HG02981 (cell line): ENCODE measurements around the gene SLC28A3.
"Not testable (repeated sequence)": the region's sequence is repeated elsewhere in the genome, so short reads cannot be mapped to it uniquely, and the experiment has no call there.

ENCODE experiments used
- ATAC-seq: cut with Tn5 transposase; IDR thresholded peaks from one replicate; pipeline ENCODE4 v1.9.1; 2021; ENCODE audit warnings: mild to moderate bottlenecking, moderate library complexity; ENCODE audit not compliant: unreplicated experiment

The SLC28A3 gene, protein sequence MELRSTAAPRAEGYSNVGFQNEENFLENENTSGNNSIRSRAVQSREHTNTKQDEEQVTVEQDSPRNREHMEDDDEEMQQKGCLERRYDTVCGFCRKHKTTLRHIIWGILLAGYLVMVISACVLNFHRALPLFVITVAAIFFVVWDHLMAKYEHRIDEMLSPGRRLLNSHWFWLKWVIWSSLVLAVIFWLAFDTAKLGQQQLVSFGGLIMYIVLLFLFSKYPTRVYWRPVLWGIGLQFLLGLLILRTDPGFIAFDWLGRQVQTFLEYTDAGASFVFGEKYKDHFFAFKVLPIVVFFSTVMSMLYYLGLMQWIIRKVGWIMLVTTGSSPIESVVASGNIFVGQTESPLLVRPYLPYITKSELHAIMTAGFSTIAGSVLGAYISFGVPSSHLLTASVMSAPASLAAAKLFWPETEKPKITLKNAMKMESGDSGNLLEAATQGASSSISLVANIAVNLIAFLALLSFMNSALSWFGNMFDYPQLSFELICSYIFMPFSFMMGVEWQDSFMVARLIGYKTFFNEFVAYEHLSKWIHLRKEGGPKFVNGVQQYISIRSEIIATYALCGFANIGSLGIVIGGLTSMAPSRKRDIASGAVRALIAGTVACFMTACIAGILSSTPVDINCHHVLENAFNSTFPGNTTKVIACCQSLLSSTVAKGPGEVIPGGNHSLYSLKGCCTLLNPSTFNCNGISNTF

DNA sequence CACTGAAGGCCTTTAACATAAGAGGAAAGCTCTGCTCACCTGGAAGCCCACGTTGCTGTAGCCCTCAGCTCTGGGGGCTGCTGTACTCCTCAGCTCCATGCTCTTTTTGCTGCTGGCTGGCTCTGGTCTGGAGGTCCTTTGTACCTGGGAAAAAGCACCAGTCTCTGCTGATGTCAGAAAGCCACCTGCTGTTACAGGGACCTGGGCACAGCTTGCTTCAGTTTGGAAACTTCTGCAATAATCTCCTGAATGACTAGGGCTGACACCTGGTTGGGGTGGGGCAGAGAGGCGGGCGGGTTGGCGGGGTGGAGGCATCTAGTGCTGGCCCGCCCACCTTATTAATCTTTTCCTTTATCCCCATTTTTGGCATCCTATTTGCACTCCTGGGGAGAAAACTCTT lies at the start of gene SLC28A3:
Gene SLC28A3 (minus strand): TSS at position 224 of the 400 bp plus-strand sequence. CDS start 125 bp downstream, at position 99.
- ATAC-seq, result no peak

DNA sequence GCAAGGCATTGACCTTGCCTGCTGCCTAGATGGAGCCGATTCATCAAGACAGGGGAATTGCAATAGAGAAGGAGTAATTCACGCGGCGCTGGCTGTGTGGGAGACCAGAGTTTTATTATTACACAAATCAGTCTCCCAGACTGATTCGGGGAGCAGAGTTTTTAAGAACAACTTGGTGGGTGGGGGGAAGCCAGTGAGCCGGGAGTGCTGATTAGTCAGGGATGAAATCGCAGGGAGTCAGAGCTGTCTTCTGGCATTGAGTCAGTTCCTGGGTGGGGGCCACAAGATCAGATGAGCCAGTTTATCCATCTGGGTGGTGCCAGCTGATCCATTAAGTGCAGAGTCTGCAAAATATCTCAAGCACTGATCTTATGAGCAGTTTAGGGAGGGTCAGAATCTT lies 49.7 kb upstream of the SLC28A3 start:
- ATAC-seq, result not testable (repeated sequence)

DNA sequence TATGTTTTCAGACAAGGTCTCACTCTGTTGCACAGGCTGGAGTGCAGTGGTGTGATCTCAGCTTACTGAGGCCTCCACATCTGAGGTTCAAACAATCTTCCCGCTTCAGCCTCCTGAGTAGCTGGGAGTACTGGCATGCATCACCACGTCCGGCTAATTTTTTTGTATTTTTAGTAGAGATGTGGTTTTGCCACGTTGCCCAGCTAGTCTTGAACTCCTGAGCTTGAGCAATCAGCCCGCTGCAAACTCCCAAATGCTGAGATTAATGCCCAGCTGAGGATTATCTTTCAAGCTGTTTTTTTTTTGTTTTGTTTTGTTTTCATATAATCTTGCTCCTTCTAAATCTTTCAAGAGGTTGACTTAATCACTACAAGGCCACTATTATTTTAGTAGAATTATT lies 47.3 kb upstream of the SLC28A3 start:
- ATAC-seq, result no peak

DNA sequence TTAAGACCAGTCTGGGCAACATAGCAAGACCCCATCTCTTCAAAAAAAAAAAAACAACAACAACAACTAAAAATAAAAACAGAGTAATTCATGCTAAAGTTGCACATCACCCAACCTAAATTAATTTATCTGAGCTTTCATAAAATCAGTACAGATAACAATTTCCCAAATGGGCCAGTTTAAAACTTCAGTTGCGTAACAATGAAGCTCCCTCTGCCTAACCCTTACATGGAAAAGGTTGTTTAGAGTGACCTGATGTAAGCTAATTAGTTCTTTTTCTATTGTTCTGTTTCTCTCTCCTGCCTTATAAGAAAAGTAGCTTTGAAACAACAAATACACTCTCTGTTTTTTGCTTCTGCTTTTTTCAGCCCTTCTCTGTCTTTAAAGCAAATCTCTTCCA lies 46.2 kb upstream of the SLC28A3 start:
- ATAC-seq, result no peak

DNA sequence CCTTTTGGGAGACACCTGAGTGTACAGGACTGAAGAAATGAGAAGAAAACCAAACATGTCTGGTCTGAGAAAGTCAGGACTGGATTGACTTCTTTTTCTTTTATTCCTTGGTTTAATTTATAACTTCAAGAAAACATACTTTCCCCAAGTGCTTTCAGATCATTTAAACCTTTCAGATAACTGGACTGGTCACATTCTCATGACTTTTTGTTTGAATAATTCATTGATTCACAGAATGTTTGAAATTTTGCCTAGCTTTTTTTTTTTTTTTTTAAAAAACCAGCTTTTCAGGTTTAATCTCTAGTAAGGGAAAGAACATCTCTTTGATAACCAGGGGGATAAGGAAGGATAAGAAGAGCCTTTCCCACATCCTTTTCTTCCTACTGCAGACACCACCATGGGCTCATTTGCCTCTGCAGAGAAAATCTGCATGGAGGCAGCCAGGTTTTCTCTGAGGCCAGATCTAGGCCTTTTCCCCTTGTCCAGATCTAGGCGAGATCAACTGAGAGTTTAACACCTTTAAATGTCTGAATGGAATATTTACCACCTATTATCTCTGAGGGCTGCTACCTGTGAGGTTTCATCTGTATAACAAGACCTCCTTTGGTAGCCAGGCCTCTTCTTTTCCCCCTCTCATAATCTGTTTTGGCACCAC lies 45.0 kb upstream of the SLC28A3 start:
- ATAC-seq, result no peak

DNA sequence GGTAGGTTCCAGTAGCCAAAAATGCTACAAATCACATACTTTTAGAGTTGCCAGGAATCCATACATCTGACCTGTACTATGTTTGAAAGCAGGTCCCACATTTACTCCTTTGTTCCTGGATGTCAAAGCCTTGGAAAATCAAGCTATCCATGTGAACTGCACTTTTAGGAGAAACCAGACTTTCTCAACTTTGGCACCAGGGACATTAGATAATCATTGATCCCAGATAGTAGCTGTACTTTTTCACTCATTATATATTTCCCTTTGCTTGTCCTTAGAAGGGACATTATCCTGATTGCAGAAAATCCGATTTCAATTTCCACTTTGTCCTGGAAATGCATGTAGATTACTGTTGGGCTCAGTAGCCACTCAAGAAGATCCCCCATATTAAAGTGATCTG lies 44.1 kb upstream of the SLC28A3 start:
- ATAC-seq, result no peak

DNA sequence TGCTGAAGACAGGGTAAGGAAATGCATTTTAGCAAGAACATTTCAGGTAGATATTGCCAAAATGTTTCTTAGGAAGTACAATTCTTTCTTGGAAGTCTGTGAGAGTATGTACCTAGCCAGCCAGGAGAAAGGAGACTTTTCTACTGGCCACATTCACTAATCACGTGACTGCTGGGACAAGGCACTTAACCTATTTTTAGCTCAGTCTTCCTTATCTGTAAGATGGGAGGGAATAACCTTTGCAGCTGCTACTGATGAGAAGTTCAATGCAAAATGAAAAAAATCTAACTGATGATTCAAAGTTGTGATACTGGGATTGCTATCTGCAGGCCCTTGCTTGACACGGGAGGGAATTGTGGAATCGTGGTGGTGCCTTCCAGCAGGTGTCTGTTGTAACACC lies 42.6 kb upstream of the SLC28A3 start:
- ATAC-seq, result no peak

DNA sequence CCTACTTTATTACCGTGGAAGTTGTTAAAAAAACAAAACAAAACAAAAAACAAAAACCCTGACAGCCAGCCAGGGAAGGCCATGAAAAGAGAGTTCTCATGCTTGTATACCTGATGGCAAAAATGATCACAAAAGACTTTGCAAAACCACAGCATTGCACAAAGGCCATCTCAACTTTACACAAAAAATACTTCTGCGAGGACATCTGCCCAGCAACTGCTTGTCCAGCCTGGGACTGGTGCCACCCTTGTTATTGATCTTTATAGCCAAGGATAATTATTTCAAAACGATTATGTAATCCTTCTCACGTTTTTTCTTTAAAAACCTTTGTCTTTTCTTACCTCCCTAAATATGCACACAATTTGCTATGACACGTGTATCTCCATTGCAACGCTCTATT lies 42.2 kb upstream of the SLC28A3 start:
- no peak for ATAC-seq

DNA sequence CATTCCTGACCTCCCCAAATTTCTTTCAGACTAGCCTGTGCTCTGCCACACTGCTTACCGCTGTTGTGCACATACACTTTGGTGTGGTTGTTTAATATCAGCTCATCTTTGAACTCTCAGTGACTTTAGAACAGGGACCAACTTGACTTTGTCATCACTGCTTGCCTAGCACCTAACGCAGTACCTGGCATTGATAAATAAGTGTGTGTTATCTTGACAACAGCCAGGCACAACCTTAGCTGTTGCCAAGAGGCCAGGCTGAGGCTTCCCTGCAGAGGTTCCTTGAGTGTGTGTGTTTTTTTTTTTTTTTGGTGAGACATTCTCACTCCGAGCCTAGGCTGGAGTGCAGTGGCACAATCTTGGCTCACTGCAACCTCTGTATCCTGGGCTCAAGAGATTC lies 41.0 kb upstream of the SLC28A3 start:
- no peak for ATAC-seq

DNA sequence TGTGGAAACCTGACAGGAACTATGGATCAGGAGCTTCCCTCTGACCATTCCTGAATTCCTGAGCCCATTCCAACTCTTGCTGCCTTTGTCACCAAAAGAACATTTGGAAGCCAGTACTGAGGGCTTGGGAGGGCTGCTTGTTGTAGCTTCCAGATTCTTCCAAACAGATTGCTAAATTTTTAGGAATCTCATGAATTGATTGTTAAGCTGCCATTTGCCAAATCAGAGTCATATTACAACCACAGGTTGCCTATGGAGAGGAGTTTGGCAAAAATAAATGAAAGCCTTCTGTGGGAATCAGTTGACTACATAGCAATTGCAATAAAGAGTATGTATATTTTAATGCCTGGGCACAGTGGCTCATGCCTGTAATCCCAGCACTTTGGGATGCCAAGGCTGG lies 39.2 kb upstream of the SLC28A3 start:
- no peak for ATAC-seq

DNA sequence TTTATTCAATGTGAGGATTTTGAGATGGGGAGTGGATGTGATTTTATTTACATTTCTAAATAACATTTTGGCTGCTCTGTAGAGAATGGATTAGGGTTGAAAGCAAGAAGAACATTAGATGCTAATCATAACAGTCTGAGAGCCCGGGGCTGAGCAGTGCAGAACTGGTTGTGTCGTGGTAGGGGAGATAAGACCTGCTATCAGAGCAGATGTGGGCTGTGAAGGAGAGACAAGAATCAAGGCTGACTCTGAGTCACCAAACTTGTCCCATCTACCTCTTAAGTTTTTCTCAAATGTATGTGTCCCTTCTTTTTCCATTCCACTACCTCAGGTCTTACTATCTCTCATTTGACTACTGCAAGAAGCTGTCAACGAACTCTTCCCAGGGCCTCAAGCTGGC lies 35.4 kb upstream of the SLC28A3 start:
- ATAC-seq, result no peak

DNA sequence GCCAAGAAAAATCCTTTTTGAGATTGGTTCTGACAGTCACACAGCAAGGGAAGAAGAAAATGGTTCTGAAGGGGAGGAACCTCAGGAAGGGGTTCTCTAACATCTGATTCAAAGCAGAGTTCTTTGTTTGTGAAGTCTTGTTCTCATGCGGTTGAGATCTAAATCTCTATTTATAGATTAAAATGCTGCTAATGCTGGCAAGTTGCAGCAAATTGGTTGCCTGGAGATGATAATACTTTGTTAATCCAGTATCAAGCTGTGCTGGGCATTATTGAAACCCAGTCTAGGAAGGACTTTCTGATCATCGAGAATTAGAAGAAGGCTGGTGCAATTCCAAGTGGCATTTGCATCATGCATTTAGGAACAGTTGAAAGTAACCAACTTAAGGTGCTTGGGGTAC lies 34.0 kb upstream of the SLC28A3 start:
- ATAC-seq, result no peak

DNA sequence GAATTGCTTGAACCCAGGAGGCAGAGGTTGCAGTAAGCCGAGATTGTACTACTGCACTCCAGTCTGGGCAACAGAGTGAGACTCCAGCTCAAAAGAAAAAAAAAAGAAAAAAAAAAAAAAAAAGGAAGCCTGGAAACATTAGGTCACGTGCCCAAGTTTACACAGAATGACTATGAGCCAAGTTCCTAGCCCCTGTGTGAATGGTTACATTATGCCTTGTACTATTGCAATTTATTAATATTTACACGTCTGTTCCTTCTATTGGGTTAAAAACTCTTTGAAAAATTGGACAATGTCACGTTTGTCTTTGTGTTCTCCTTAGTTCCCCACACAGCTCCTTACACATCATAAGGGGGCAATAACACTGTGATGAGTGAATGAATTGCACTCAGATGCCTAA lies 33.5 kb upstream of the SLC28A3 start:
- no peak for ATAC-seq

DNA sequence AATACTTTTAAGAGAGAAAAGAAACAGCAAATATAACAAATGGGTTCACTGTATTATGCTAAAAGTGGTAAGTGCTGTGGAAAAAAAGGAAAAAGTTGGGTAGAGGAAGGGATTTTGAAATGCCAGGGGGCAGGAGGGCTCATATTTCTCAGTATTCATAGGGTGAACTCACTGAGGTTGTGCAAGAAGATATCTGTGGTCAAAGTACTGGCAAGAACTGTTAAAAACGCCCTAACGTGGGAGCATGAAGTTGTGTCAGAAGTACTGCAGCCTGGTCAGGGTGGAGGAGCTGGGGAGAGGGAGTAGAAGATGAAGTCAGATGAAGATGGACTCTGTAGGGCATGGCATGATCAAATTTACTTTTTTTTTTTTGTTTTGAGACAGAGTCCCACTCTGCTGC lies 31.2 kb upstream of the SLC28A3 start:
- no peak for ATAC-seq

DNA sequence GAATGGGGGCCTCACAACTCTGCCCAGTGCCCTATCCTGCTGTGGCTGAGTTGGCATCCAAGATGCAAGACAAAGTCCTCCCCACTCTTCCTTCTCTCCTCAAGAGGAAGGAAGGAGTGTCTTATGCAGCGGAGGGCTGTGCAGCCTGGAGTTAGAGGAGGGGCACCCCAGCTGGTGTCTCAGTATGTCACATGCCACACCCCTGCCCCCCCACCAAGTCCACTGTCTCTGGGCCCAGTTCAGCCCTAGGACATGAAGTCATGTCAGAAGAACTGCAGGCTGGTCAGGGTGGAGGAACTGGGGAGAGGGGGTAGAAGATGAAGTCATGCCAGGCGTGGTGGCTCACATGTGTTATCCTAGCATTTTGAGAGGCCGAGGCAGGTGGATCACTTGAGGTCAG lies 28.0 kb upstream of the SLC28A3 start:
- no peak for ATAC-seq

DNA sequence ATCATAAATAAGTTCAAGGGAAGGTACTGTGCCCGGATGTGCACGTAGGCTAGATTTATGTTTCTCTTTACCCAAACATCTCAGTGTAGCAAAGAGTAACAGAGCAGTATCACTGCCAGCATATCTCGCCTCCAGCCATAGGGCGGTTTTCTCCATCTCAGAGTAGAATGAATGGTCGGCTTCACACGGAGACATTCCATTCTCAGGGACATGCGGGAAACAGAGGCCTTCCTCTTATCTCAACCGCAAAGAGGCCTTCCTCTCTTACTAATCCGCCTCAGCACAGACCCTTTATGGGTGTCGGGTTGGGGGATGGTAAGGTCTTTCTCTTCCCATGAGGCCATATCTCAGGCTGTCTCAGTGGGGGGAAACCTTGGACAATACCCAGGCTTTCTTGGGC lies 27.2 kb upstream of the SLC28A3 start:
- ATAC-seq, result not testable (repeated sequence)

DNA sequence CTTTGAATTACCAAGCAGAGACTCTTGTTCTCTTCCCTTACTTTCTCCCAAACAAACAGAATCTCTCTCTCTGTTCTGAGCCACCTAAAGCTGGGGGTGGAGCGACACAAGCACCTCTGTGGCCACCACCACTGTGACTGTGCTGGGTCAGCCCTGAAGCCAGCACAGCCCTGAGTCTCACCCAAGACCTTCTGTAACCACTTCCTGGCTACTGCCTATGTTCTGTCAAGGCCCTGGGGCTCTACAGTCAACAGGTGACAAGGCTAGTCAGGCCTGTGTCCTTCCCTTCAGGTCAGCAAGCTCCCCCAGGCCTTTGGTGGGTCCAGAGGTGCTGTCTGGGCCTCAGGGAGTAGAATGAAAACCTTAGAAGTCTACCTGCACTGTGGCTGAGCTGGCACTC lies 26.1 kb upstream of the SLC28A3 start:
- ATAC-seq, result no peak

DNA sequence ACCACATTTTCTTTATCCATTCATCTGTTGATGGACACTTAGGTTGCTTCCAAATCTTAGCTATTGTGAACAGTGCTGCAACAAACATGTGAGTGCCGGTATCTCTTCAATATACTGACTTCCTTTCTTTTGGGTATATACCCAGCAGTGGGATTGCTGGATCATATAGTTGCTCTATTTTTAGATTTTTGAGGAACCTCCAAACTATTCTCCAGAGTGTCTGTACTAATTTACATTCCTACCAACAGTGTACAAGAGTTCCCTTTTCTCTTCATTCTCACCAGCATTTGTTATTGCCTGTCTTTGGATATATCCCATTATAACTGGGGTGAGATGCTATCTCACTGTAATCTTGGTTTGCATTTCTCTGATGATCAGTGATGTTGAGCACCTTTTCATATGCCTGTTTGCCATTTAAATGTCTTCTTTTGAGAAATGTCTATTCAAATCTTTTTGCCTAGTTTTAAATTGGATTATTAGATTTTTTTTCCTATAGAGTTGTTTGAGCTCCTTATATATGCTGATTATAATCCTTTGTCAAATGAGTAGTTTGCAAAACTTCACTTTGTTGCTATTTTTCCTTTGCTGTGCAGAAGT lies 24.4 kb upstream of the SLC28A3 start:
- not testable (repeated sequence) for ATAC-seq

DNA sequence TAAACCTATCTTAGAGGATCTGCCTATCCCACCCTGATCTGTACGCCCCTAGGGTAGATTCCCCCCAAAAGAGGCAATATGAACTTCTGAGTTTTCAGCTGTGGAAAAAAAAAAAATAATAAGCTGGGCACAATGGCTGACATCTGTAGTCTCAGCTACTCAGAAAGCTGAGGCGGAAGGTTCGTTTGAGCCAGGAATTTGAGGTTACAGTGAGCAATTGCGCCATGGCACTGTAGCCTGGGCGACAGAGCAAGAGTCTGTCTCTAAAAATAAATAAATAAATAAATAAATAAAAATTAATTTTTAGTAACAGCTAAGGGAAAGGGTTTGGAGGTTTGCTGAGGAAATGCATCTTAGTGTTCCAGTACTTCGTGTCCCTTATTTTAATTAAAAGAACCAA lies 21.1 kb upstream of the SLC28A3 start:
- no peak for ATAC-seq

DNA sequence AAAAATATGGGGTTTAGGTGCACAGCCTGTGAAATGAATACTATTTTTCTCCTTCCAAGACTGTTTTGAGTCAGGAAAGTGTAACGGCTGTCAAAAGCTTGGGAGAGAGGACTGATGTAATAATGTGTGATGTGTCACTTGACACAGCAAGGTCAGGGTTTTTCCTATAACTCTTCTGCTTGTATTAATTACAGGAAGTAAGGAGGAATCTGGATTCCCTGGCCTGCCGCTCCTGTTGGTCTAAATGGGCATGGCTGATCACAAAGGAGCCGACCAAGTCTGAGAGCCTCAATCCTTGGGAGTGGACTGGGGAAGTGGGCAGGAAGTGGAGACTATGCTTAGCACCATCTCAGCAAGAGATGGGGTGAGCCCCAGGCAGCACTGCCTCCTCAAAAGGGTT lies 16.7 kb upstream of the SLC28A3 start:
- no peak for ATAC-seq

DNA sequence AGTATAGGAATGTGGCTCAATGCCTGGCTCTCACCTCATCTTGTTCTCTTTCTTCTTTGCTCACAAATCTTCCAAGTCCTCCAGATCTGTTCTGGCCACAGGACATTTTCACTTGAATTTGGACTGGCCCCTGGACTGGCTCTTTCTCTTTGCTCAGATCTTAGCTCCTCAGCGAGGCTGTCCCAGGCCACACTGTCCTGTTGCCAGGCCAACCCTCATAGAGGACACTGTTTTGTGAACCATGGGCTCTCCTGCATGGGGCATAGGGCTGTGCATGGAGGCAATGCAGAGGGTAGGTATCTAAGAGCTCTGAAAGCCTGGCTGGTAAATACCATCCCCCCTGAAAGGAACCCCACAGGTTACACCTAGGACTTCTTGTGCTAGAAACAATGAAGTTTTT lies 13.5 kb upstream of the SLC28A3 start:
- no peak for ATAC-seq

DNA sequence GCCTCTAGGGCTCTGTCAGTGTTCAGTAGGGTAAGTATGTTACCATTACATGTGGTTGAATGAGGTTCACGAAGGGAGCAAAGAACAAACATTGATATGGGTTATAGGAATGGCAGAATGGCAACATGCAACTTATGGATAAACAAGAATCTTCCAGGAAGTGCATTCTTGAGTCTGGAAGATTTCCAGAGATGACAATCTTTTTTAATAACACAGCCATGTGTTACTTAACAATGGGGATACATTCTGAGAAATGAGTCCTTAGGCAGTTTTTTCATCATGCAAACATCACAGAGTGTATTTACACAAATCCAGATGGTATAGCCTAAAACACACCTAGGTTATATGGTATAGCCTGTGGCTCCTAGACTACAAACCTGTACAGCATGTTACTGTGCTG lies 9.1 kb upstream of the SLC28A3 start:
- no peak for ATAC-seq
